Mucosa of descending colon (tissue), 3 donors: ENCODE data around the gene CRACR2B. TPM values are rescaled to one million over a fixed set of nuclear protein-coding genes. Genes with fewer than 3 reads are reported as not detected.

Source experiments
- ATAC-seq: fragments of 200-7000 bp; cut with Tn5 transposase; one replicate; pipeline ENCODE4 v1.9.1; 2020; ENCODE audit warnings: mild to moderate bottlenecking, moderate library complexity
- DNase-seq, 3 donors: peaks; one replicate each; pipeline ENCODE4 v3.0.0-alpha.2; 2020
- H3K36me3 ChIP-seq: fragments of 200-600 bp; one replicate; pipeline ENCODE4 v1.8.0; 2021; ENCODE audit warnings: low read depth, mild to moderate bottlenecking
- H3K4me1 ChIP-seq: fragments of 200-600 bp; one replicate; pipeline ENCODE4 v1.8.0; 2021; ENCODE audit warnings: low read depth, mild to moderate bottlenecking
- H3K4me3 ChIP-seq: fragments of 200-600 bp; one replicate; pipeline ENCODE4 v1.8.0; 2021; ENCODE audit warnings: mild to moderate bottlenecking
- H3K9me3 ChIP-seq: fragments of 200-600 bp; one replicate; pipeline ENCODE4 v1.8.0; 2021; ENCODE audit warnings: mild to moderate bottlenecking
- CTCF ChIP-seq: fragments of 200-600 bp; IDR thresholded peaks from one replicate; pipeline ENCODE4 v1.8.0; 2022; ENCODE audit warnings: antibody characterized with exemption, mild to moderate bottlenecking
- intact Hi-C, 2 donors: fragments of 100-400 bp; cut with DNase I in 1 of 2; cut with micrococcal nuclease in 1 of 2; formaldehyde crosslinking; loops; one replicate each; pipeline versions ENCODE4 v1.11.0 to v1.11.1; 2022; cut with DNase I, micrococcal nuclease
- total RNA-seq, 3 donors: library from RNA; stranded (reverse); fragmentation: NEBNext Ultra II Directional in 2 of 3; extraction: Animal tissue kit (Norgen Biotek cat#: 25700) in 2 of 3; gene quantifications; one replicate each; pipeline versions ENCODE4 v1.2.1 to v1.2.4, GENCODE V29; 2021 to 2023
- donor health status: DM: no; HTN: no; CAD: no; lungs with moderate emphysema.
- donor health status: DM: no; HTN: no; CAD: no.
- donor health status: DM: no; HTN: yes; CAD: no.

Gene CRACR2B
- total RNA-seq, 3 donors from 2014 or later, result 43.5 to 137 (median 129) TPM

GRCh38 chr11:845872-846495 is 18.3 kb downstream of the CRACR2B start:
- H3K9me3 ChIP-seq, result no peaks in the 10 kb centered on the region
- no peak overlapping the region for H3K4me3 ChIP-seq
- no peaks in the 10 kb centered on the region for H3K36me3 ChIP-seq
- intact Hi-C loops, result loop anchor here in 1 of 2 donors (5.0 kb wide), 1 partner anchor 206 kb away; no protein-coding TSS in a partner anchor
- no peak for DNase-seq
- peaks cover 41% of the 10 kb centered on the region for H3K4me1 ChIP-seq
- no peak for ATAC-seq
- TF ChIP-seq CTCF, result no peak

GRCh38 chr11:846496-847098 is 18.9 kb downstream of the CRACR2B start:
- intact Hi-C loops, result loop anchor here in 1 of 2 donors (5.0 kb wide), 1 partner anchor 206 kb away; no protein-coding TSS in a partner anchor
- no peaks in the 10 kb centered on the region for H3K9me3 ChIP-seq
- TF ChIP-seq CTCF, result no peak
- no peak for ATAC-seq
- H3K36me3 ChIP-seq, result no peaks in the 10 kb centered on the region
- peaks cover 35% of the 10 kb centered on the region for H3K4me1 ChIP-seq
- H3K4me3 ChIP-seq, result no peak overlapping the region
- DNase-seq, result no peak

GRCh38 chr11:847876-848275 is 20.2 kb downstream of the CRACR2B start:
- Histone ChIP-seq H3K4me1 (peaks cover 33% of the 10 kb centered on the region), H3K4me3 (no peak overlapping the region), H3K9me3 (no peaks in the 10 kb centered on the region), H3K36me3 (no peaks in the 10 kb centered on the region)
- no peak for DNase-seq
- ATAC-seq, result no peak
- intact Hi-C loops, result loop anchor here in 1 of 2 donors (5.0 kb wide), 1 partner anchor 204 kb away; no protein-coding TSS in a partner anchor
- TF ChIP-seq CTCF, result no peak

GRCh38 chr11:848380-848931 is 20.7 kb downstream of the CRACR2B start:
- peak; percentile 62 for ATAC-seq
- intact Hi-C loops, result loop anchor here in 1 of 2 donors (5.0 kb wide), 1 partner anchor 204 kb away; no protein-coding TSS in a partner anchor
- Histone ChIP-seq H3K9me3 (no peaks in the 10 kb centered on the region), H3K36me3 (no peaks in the 10 kb centered on the region), H3K4me3 (no peak overlapping the region), H3K4me1 (peaks cover 27% of the 10 kb centered on the region)
- peak in 2 of 3 donors; percentile 65 to 76 for DNase-seq
- peak; percentile 93 for TF ChIP-seq CTCF

GRCh38 chr11:849104-849824 is 21.5 kb downstream of the CRACR2B start:
- DNase-seq (no peak), ATAC-seq (no peak)
- Histone ChIP-seq H3K9me3 (no peaks in the 10 kb centered on the region), H3K4me1 (peaks cover 19% of the 10 kb centered on the region), H3K4me3 (no peak overlapping the region), H3K36me3 (no peaks in the 10 kb centered on the region)
- TF ChIP-seq CTCF, result no peak
- intact Hi-C loops, result loop anchor here in 1 of 2 donors (5.0 kb wide), 1 partner anchor 203 kb away; no protein-coding TSS in a partner anchor
